ENCODE data around the gene TMBIM1. TPM values are rescaled to one million over a fixed set of nuclear protein-coding genes. Genes with fewer than 3 reads are reported as not detected.

TMBIM1 gene
- total and polyA plus RNA-seq, 8 donors, result 94.6 to 318 (median 129) TPM

DNA sequence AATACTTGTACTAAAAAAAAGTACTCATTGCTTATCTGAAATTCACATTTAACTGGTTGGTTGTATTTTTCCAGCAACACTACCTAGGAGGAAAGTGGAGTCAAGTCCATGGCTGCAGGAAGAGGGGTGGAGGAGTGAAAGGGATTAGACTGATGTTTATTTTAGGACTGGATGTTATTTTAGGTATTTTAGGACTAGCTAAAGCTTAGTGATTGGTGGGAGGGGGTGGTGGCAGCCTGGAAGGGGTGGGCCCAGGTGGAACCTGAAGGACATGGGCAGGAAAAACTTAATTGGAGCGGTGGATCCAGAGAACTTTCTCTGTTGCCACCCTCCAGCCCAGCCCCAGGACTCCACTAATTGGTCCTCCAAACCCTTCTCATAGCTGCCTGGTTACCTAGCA lies 3.9 kb upstream of the TMBIM1 start:
- intact Hi-C loops (cut with DNase I; ENCODE audit: low total_unique reads), result loop anchor here (5.0 kb wide), 1 partner anchor 61 kb away; the partner anchor contains the start of gene CATIP
- no peak for TF ChIP-seq EP300 (IDR thresholded peaks at IDR 0.05)
- no peak for TF ChIP-seq POLR2A (IDR thresholded peaks at IDR 0.05)
- TF ChIP-seq, protein P1, sequence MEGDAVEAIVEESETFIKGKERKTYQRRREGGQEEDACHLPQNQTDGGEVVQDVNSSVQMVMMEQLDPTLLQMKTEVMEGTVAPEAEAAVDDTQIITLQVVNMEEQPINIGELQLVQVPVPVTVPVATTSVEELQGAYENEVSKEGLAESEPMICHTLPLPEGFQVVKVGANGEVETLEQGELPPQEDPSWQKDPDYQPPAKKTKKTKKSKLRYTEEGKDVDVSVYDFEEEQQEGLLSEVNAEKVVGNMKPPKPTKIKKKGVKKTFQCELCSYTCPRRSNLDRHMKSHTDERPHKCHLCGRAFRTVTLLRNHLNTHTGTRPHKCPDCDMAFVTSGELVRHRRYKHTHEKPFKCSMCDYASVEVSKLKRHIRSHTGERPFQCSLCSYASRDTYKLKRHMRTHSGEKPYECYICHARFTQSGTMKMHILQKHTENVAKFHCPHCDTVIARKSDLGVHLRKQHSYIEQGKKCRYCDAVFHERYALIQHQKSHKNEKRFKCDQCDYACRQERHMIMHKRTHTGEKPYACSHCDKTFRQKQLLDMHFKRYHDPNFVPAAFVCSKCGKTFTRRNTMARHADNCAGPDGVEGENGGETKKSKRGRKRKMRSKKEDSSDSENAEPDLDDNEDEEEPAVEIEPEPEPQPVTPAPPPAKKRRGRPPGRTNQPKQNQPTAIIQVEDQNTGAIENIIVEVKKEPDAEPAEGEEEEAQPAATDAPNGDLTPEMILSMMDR (IDR thresholded peaks at IDR 0.05), result no peak
- TF ChIP-seq POLR2AphosphoS5 (IDR thresholded peaks at IDR 0.05), result no peak
- Histone ChIP-seq H3K27ac (peak overlapping the region; percentile 81 to 100 (median 99)), H3K4me3 (no peak overlapping the region), H3K9me3 (no peaks in the 10 kb centered on the region), H3K27me3 (no peaks in the 10 kb centered on the region), H3K36me3 (no peaks in the 10 kb centered on the region), H3K4me1 (peaks cover 26 to 64% (median 52%) of the 10 kb centered on the region in 4 donors)
- 48 to 60% (median 59%) methylated on average over 1 of the region's 1 CpG for WGBS, 5 donors
- DNase-seq, result no peak

DNA sequence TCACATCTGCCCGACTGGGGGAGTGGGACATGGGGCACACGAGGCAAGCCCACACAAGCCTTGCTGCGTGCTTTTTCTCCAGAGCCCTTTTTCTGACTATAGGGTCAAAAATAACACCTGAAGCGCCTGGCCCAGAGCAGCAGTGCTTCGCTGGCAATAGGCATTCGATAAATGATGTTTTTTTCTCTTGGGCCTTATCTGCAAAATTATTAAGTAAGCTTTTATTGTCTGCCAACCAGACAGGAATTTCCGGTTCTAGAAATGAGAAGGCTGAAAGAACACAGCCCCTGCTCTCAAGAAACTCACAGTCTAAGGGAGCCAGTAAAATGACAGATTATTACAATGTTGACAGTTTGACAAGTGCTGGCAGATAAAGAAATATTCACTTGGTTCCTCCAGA lies 2.7 kb upstream of the TMBIM1 start:
- H3K9me3 ChIP-seq, result no peaks in the 10 kb centered on the region
- peaks cover 37 to 72% (median 61%) of the 10 kb centered on the region in 4 donors for H3K4me1 ChIP-seq
- WGBS, 5 donors, result 30 to 51% (median 35%) methylated on average over 7 of the region's 7 CpGs
- TF ChIP-seq, protein P1 (IDR thresholded peaks at IDR 0.05), result no peak
- TF ChIP-seq POLR2AphosphoS5 (IDR thresholded peaks at IDR 0.05), result peak in 2 of 3 donors; percentile 60 to 67
- intact Hi-C loops (cut with DNase I; ENCODE audit: low total_unique reads), result loop anchor here (5.0 kb wide), 1 partner anchor 62 kb away; the partner anchor contains the start of gene CATIP
- H3K4me3 ChIP-seq, result no peak overlapping the region
- no peaks in the 10 kb centered on the region for H3K36me3 ChIP-seq
- DNase-seq, result peak in 1 of 2 donors; percentile 93
- H3K27me3 ChIP-seq, result no peaks in the 10 kb centered on the region
- H3K27ac ChIP-seq, result peak overlapping the region; percentile 90 to 100 (median 99)

DNA sequence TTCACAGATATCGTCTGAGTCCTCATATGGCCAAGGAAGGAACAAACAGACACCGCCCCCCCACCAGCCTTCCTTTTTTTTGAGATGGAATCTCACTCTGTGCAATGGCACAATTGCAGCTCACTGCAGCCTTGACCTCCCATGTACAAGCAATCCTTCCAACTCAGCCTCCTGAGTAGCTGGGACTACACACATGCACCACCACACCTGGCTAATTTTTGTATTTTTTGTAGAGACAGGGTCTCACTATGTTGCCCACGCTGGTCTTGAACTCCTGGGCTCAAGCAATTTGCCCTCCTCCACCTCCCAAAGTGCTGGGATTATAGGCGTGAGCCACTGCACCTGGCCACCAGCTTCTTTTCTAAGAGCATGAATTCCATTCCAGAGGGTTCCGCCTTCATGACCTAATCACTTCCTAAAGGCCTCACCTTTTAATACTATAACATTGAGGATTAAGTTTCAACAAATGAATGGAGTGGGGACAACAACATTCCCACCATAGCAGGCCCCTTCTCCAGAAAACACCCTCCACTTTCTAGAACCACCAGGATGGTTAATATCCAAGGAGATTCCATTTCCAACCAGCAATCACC lies 2.2 kb upstream of the TMBIM1 start:
- Histone ChIP-seq H3K27me3 (no peaks in the 10 kb centered on the region), H3K9me3 (no peaks in the 10 kb centered on the region), H3K4me3 (no peak overlapping the region), H3K36me3 (no peaks in the 10 kb centered on the region), H3K27ac (peak overlapping the region; percentile 90 to 100 (median 99)), H3K4me1 (peaks cover 41 to 77% (median 66%) of the 10 kb centered on the region in 4 donors)
- peak; percentile 54 to 74 for DNase-seq
- no peak for TF ChIP-seq POLR2AphosphoS5 (IDR thresholded peaks at IDR 0.05)
- no peak for TF ChIP-seq POLR2A (IDR thresholded peaks at IDR 0.05)
- TF ChIP-seq, protein P1 (IDR thresholded peaks at IDR 0.05), result no peak
- no peak for TF ChIP-seq EP300 (IDR thresholded peaks at IDR 0.05)
- whole genome bisulfite sequencing, 5 donors, result 30 to 66% (median 49%) methylated on average over 5 of the region's 5 CpGs
- intact Hi-C loops (cut with DNase I; ENCODE audit: low total_unique reads), result loop anchor here (5.0 kb wide), 1 partner anchor 63 kb away; the partner anchor contains the start of gene CATIP

DNA sequence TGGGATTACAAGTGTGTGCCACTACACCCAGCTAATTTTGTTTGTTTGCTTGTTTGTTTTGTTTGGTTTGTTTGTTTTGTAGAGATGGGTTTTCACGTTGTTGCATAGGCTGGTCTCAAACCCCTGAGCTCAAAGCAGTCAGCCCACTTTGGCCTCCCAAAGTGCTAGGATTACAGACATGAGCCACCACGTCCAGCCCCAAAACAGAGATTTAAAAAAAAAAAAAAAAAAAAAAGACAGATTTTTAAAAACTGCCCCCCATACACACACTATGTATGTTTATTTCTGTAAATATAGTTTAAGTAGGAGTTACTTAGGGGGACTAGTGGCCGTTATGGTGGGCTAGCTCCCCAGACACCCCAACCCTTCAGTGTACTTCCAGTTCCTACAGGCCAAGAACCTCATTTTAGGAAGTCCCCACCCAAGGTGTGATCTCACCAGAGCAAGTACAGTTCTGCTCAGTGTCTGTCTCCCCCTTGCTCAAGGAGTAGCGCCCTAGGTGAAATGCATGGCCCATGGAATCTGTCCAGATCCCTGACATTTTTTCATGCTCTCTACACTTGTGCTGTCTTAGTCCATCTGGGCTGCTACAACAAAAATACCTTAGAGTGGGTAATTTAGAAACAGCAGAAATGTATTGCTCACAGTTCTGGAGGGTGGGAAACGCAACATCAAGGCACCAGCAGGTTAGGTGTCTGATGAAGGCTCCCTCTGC lies 1.6 kb upstream of the TMBIM1 start:
- peak in 1 of 2 donors; percentile 41 for DNase-seq
- H3K36me3 ChIP-seq, result no peaks in the 10 kb centered on the region
- peaks cover 48 to 83% (median 72%) of the 10 kb centered on the region in 4 donors for H3K4me1 ChIP-seq
- peak overlapping the region; percentile 90 to 100 (median 99) for H3K27ac ChIP-seq
- TF ChIP-seq, protein P1 (IDR thresholded peaks at IDR 0.05), result no peak
- TF ChIP-seq POLR2AphosphoS5 (IDR thresholded peaks at IDR 0.05) (no peak), POLR2A (IDR thresholded peaks at IDR 0.05) (no peak), EP300 (IDR thresholded peaks at IDR 0.05) (no peak)
- intact Hi-C loops (cut with DNase I; ENCODE audit: low total_unique reads), result no loop called here
- no peaks in the 10 kb centered on the region for H3K9me3 ChIP-seq
- 31 to 50% (median 37%) methylated on average over 5 of the region's 5 CpGs for WGBS, 5 donors
- no peaks in the 10 kb centered on the region for H3K27me3 ChIP-seq
- H3K4me3 ChIP-seq, result no peak overlapping the region

Data from stomach (tissue), 9 donors.